GM18507 (cell line): Measurements from ENCODE around the gene DCST1.
A peak's percentile ranks its signal among the peaks of the same experiment; 100 is the strongest.

ENCODE experiments used
- DNase-seq: peaks from one replicate; pipeline ENCODE4 v3.0.0; 2011; ENCODE audit warnings: low read depth; ENCODE audit not compliant: insufficient read length; ENCODE audit errors: extremely low spot score
- FAIRE-seq: peaks from 2 replicates; lab custom pipeline; 2011; peaks lifted over from hg19 to GRCh38; lab: Jason Lieb, UNC

DCST1 gene

GRCh38 chr1:155026588-155026987 is 7.0 kb upstream of the DCST1 start:
- FAIRE-seq (no peak), DNase-seq (no peak)

- no peak for FAIRE-seq
- DNase-seq: no peak
These were observed 3.9 kb upstream of the DCST1 start for GRCh38 chr1:155029513-155030242.

- DNase-seq (no peak), FAIRE-seq (no peak)
These were observed 3.3 kb upstream of the DCST1 start for GRCh38 chr1:155030243-155030795.

- FAIRE-seq (no peak), DNase-seq (no peak)
These were observed 2.7 kb upstream of the DCST1 start for GRCh38 chr1:155030899-155031298.

- DNase-seq (no peak), FAIRE-seq (no peak)
These were observed 738 bp upstream of the DCST1 start for GRCh38 chr1:155032886-155033285.

GRCh38 chr1:155034318-155035208 is 939 bp downstream of the DCST1 start:
- DNase-seq (no peak), FAIRE-seq (no peak)

- no peak for DNase-seq
- no peak for FAIRE-seq
These were observed 2.3 kb downstream of the DCST1 start for GRCh38 chr1:155035936-155036335.

- no peak for DNase-seq
- FAIRE-seq: no peak
These were observed 3.4 kb downstream of the DCST1 start for GRCh38 chr1:155037043-155037442.

GRCh38 chr1:155037851-155038441 is 4.3 kb downstream of the DCST1 start:
- DNase-seq (no peak), FAIRE-seq (no peak)

- FAIRE-seq: no peak
- DNase-seq: no peak
These were observed 5.1 kb downstream of the DCST1 start for GRCh38 chr1:155038602-155039307.

- DNase-seq (no peak), FAIRE-seq (no peak)
These were observed 5.7 kb downstream of the DCST1 start for GRCh38 chr1:155039308-155039669.

GRCh38 chr1:155040358-155041093 is 6.9 kb downstream of the DCST1 start:
- DNase-seq (no peak), FAIRE-seq (no peak)

GRCh38 chr1:155042789-155043188 is 9.2 kb downstream of the DCST1 start:
- FAIRE-seq (no peak), DNase-seq (no peak)

- FAIRE-seq (no peak), DNase-seq (no peak)
These were observed 9.7 kb downstream of the DCST1 start for GRCh38 chr1:155043301-155043702.

- DNase-seq: no peak
These were observed 10.2 kb downstream of the DCST1 start for GRCh38 chr1:155043793-155044192.

GRCh38 chr1:155044365-155044764 is 10.7 kb downstream of the DCST1 start:
- no peak for FAIRE-seq

More at GRCh38 chr1:155043793-155044192, 10.2 kb downstream of the DCST1 start:
- no peak for FAIRE-seq

GRCh38 chr1:155044812-155045657 is 11.4 kb downstream of the DCST1 start:
- peak; percentile 50 for DNase-seq
- peak; percentile 85 for FAIRE-seq

More at GRCh38 chr1:155044365-155044764, 10.7 kb downstream of the DCST1 start:
- DNase-seq: no peak
